Stimulated activated naive CD8-positive, alpha-beta T cell treated with anti-CD3 and anti-CD28 coated beads, Interleukin-15, amount 100 ng/mL, for 72 hours (primary cell): ENCODE data around the gene CERK.
A peak's percentile ranks its signal among the peaks of the same experiment; 100 is the strongest.

Source experiments
- ATAC-seq: fragments of 150-1000 bp; cut with Tn5 transposase; 2 replicates; pipeline ENCODE4 v1.10.0; 2021; ENCODE audit warnings: mild to moderate bottlenecking, moderate library complexity
- DNase-seq, 2 donors: peaks; one replicate each; pipeline ENCODE4 v3.0.0; 2021 to 2022
- H3K27ac Mint-ChIP-seq, 2 donors: one replicate each; pipeline ENCODE4 v1.8.0; 2022; ENCODE audit warnings: mild to moderate bottlenecking in 2 of 2, mixed read lengths in 2 of 2, moderate library complexity in 2 of 2
- H3K27me3 Mint-ChIP-seq: one replicate; pipeline ENCODE4 v1.8.0; 2022; ENCODE audit warnings: mixed read lengths
- H3K4me1 Mint-ChIP-seq: one replicate; pipeline ENCODE4 v1.8.0; 2022; ENCODE audit warnings: mild to moderate bottlenecking, mixed read lengths
- H3K4me3 Mint-ChIP-seq, 2 donors: one replicate each; pipeline ENCODE4 v1.8.0; 2022; ENCODE audit warnings: mild to moderate bottlenecking in 2 of 2, mixed read lengths in 2 of 2, moderate library complexity in 1 of 2
- H3K9me3 Mint-ChIP-seq, 2 donors: one replicate each; pipeline ENCODE4 v1.8.0; 2022; ENCODE audit warnings: mixed read lengths in 2 of 2

Gene CERK

DNA sequence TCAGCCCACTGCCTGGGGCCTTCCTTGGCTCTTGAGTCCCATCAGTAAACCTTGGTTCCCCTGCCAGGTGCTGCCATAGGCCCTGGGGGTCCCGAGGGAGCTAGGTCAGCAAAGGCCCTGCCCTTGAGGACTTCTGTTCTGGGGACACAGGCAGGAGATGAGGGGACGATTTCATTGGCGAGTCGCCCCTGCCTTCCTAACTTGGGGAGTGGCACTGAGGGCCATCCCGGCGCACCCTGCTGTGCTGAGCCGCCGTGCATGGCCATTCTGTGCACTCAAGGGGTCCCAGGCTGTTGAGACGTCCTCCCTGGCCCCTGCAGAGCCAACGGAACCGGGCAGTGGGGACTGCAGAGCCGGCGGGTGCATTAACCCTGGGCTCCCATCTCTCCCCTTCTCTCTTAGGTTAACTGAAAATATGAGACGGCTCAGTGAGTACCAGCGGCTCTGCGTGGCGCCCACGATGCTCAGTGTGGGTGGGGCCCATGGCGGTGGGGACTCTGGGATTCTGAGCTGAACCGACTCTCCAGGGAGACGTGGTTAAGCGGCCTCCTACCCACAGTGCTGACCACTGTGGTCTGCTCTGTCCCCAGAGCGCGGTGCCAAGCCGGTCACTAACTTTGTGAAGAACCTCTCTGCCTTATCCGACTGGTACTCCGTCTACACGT lies 74.5 kb downstream of the CERK start:
- H3K27ac Mint-ChIP-seq, result no peak overlapping the region
- H3K4me1 Mint-ChIP-seq, result peaks cover 22% of the 10 kb centered on the region

DNA sequence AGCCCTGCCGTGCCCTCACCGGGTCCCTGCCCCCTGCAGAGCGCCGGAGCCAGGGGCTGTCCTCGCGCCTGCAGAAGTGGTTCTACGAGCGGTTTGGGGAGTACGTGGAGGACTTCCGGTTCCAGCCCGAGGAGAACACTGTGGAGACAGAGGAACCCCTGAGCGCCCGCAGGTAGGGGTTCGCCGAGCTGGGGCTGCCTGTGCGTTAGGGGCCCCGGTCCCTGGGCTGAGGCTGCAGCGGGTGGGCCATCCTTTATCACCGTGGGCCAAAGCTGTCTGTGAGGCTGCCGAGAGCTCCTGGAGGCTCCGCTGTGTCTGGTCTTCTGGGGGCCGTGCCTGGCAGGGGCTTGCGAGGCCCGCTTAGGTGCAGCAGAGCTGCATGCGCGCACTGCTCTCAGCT lies 75.1 kb downstream of the CERK start:
- ATAC-seq (no peak), DNase-seq (no peak)
- no peaks in the 10 kb centered on the region for H3K9me3 Mint-ChIP-seq
- no peak overlapping the region for H3K4me3 Mint-ChIP-seq
- no peaks in the 10 kb centered on the region for H3K27me3 Mint-ChIP-seq
- H3K27ac Mint-ChIP-seq, result no peak overlapping the region
- H3K4me1 Mint-ChIP-seq, result peaks cover 22% of the 10 kb centered on the region

More for the DNA sequence above, 74.5 kb downstream of the CERK start:
- no peaks in the 10 kb centered on the region for H3K27me3 Mint-ChIP-seq
- DNase-seq, result no peak
- ATAC-seq, result no peak
- H3K4me3 Mint-ChIP-seq, result no peak overlapping the region
- no peaks in the 10 kb centered on the region for H3K9me3 Mint-ChIP-seq

DNA sequence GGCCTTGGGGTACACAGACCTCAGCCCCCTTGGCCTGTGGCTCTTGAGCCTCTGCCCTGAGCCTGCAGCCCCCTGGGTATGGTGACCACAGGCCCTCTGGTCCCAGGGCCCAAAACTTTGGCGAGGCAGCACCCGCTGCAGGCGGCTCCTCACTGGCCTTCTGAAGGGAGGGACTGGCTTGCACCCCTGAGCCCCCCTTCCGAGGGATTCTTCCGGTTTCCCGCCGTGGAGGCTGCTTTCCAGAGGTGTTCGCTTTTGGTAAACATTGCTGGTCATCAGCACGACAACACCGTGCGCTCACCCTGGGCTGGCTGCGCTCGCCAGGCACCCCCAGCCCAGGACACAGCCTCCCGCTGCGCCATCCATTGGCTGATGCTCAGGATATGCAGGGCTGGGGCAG lies 75.8 kb downstream of the CERK start:
- no peak overlapping the region for H3K27ac Mint-ChIP-seq
- H3K4me3 Mint-ChIP-seq, result no peak overlapping the region
- H3K27me3 Mint-ChIP-seq, result no peaks in the 10 kb centered on the region
- DNase-seq (no peak), ATAC-seq (no peak)
- peaks cover 22% of the 10 kb centered on the region for H3K4me1 Mint-ChIP-seq
- H3K9me3 Mint-ChIP-seq, result no peaks in the 10 kb centered on the region

DNA sequence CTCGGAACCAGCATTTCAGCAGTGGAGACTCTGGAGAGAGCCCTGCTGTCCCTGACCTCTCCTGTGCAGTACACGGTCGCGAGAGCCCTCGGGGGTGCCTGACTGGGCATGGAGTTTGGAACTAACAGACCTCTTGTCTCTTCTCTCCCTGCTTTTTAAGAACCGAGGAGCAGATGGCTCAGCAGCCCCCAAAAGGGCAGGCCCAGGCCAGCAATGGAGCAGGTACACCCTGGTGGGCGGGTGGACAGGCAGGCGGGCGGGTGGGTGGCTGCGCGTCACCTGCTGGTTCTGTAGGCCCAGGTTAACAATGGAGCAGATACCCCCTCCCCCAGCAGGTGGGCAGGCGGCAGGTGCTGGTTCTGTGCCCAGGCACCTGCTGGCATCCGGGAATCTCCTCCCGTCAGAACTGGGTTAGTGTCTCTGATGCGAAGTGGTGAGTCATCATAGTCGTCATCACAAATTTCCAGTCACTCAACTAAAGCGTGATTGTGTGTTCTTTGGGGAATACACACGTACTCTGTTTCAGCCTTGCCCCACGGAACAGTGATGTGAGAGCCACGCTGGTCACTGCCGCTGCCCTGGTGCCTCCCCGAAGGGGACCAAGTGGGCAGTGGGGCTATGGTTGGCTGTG lies 76.7 kb downstream of the CERK start:
- no peak for ATAC-seq
- Mint-ChIP-seq H3K27ac (no peak overlapping the region), H3K27me3 (no peaks in the 10 kb centered on the region), H3K4me3 (no peak overlapping the region), H3K9me3 (no peaks in the 10 kb centered on the region), H3K4me1 (peaks cover 22% of the 10 kb centered on the region)
- no peak for DNase-seq

DNA sequence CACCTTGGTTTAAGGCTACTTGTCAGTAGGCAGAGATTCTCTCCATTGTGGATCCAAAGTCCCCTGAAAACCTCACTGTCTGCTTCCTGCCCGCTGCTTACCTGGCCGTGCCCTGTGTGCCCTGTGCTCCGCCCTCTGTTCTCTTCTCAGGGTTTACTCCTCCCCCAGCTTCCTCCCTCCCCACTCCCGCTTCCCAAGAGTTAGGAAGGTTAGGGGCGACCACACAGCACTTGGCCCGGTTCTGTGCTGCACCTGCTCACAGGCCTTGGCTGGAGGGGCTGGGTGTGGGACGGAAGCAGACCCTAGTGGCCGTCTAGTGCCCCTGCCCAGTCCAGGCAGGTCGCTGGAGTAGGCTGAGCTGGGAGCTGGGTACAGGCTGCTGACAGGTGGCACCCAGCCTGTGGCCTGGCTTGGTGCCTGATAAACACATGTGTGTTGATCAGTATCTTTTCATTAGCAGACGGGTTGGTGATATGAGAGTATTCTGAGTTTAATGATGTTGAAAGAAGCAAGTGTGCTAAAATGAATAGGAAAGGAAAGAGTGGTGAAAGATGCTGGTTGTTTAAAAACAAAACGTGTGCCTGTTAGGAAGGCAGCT lies 77.3 kb downstream of the CERK start:
- Mint-ChIP-seq H3K4me3 (no peak overlapping the region), H3K27ac (no peak overlapping the region), H3K4me1 (peaks cover 22% of the 10 kb centered on the region), H3K9me3 (no peaks in the 10 kb centered on the region), H3K27me3 (no peaks in the 10 kb centered on the region)
- no peak for DNase-seq
- no peak for ATAC-seq

DNA sequence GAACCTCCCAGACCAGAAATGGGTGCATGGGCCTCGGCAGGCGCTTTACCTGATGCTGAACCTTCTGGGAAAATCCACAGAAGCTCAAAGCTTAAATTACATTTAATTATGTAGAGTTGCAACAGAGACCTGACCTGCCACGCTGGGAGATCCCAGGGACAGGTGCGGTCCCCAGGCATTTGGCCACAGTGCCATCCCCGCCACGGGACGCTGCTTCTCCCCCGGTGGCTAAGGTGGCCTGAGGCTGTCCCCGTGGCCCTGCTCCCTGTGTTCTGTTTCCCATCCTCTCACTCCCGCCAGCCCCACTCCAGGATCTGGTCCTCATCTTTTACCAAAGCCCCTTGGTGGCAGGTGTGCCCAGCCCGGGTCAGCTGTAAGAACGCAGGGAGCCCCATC lies 78.3 kb downstream of the CERK start:
- Mint-ChIP-seq H3K27me3 (no peaks in the 10 kb centered on the region), H3K4me3 (no peak overlapping the region), H3K9me3 (no peaks in the 10 kb centered on the region), H3K4me1 (peaks cover 25% of the 10 kb centered on the region), H3K27ac (peak overlapping the region in 1 of 2 donors; percentile 42)
- ATAC-seq (no peak), DNase-seq (no peak)

DNA sequence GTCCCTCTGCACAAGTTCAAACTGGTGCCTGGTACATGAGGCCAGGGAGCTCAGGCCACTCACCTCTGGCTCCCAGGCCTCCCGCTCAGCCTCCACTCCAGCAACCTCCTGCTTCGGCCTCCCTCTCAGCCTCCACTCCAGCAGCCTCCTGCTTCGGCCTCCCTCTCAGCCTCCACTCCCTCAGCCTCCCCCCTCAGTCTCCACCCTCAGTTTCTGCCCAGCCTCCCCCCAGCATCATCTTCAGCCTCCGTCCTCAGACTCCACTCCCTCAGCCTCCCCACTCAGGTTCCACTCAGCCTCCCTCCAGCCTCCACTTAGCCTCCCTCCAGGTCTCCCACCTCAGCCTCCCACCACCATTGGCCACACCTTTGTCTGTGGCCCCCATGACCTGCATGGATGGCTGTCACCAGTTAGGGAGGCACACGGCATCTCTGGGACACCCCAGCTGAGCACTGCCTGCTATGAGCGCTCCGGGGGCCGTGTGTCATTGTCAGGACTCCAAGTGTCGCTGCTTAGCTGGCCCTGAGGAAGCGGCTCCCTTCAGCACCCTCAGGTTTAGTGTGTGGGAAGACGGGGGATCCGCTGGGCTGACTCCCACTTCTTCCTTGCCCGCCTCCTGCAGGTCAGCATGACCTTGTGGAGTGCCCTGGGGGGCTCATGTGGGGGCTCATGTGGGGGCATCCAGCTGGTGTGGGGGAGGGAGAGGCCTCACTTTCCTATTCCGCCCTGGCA lies 78.8 kb downstream of the CERK start:
- no peak overlapping the region for H3K4me3 Mint-ChIP-seq
- no peaks in the 10 kb centered on the region for H3K27me3 Mint-ChIP-seq
- peaks cover 31% of the 10 kb centered on the region for H3K4me1 Mint-ChIP-seq
- ATAC-seq, result no peak
- no peaks in the 10 kb centered on the region for H3K9me3 Mint-ChIP-seq
- no peak for DNase-seq
- H3K27ac Mint-ChIP-seq, result peak overlapping the region in 1 of 2 donors; percentile 46

DNA sequence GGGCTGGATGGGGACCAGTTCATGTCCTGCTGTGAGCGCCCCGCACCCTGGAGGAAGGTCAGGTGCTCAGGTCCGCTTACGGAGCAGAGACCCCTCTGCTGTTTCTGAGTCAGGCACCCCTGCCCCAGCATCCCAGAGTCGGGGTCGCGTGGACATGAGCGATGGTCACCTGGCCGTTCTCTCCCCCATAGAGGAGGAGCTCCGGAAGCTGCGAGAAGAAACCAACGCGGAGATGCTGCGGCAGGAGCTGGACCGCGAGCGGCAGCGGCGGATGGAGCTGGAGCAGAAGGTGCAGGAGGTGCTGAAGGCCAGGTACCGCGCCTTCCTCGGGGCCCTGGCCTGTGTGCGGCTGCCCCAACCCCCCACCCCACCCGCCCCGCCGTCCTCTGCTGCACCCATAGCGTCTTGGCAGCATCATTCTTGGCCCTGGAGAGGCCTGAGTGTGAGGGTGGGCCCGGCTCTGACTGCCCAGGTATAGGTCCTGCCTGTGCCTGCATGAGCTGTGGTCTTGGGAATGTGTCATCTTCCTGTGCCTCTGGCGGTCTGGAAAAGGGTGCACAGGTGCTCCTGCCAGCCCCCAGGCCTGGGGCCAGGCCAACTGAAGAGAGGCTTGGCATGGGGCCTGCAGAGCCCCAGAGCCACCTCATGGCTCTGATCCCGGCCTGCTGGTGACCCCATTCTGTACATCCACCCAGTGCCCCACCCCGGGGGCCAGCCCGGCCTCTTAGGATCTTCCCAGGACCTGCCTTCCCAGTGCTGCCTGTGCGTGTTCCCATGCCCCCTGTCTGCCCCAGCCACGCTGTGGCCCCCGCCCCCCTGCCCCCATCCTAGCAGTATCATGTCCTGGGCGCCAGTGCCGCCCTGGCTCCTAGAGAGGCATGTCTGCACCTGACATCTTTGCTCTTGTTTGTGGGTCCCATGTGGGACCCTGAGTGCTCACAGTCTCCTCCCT lies 79.8 kb downstream of the CERK start:
- Mint-ChIP-seq H3K27me3 (no peaks in the 10 kb centered on the region), H3K9me3 (no peaks in the 10 kb centered on the region), H3K4me3 (no peak overlapping the region), H3K4me1 (peaks cover 40% of the 10 kb centered on the region), H3K27ac (peak overlapping the region in 1 of 2 donors; percentile 9)
- ATAC-seq, result no peak
- DNase-seq, result no peak

DNA sequence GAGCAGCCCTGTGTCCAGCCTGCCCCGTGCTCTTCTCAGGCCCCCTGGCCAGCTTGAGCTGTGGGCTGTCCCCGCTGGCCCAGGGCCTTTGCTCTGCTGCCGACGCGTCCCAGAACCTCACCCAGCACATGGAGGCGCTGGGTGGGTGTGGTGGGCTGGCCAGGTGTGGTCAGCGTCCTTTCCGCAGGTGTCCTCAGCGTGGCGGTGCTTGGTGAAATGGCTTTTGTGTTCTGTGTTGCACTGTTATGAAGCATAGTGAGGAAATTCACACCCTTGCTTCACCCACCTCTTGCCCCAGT lies 80.4 kb downstream of the CERK start:
- Mint-ChIP-seq H3K27ac (peak overlapping the region; percentile 59 to 83), H3K27me3 (no peaks in the 10 kb centered on the region), H3K9me3 (no peaks in the 10 kb centered on the region), H3K4me3 (no peak overlapping the region), H3K4me1 (peaks cover 47% of the 10 kb centered on the region)
- DNase-seq (no peak), ATAC-seq (no peak)

DNA sequence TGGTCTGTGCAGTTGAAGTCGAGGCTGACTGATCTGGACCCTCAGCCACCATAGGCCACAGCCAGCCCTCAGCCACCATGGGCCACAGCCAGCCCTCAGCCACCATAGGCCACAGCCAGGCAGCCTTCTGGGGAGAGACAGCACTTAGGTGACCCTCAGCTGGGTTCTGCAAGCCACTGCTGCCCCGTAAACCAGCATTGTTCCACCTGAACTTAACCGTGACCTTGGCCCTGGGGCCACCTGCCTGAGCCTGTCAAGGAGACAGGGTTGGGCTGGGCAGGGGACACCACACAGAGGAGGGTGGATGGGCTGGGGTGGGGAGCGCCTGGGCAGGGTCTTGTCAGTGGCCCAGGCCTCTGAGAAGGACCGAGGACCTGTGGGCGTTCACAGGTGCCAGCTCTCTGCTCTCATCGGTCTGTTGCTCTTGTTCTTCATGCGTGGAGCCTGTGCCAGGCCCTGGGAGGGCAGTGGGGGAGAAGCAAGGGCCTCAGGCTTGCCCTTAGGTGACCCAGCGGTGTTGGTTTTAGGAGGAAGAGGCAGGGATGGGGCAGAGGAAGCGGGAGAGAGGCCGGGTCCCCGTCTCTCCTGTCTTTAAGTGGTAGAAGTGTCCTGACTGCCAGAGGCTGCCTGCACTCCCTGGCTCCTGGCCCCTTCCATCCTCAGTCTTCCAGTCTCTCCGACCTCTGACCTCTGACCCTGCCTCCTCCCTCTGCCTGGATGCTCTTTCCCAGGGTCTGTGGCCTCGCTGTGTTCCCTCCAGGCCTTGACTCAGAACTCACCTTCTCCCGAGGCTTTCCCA lies 81.0 kb downstream of the CERK start:
- Mint-ChIP-seq H3K9me3 (no peaks in the 10 kb centered on the region), H3K4me1 (peaks cover 52% of the 10 kb centered on the region), H3K27ac (peak overlapping the region; percentile 81 to 83), H3K27me3 (no peaks in the 10 kb centered on the region), H3K4me3 (no peak overlapping the region)
- ATAC-seq (no peak), DNase-seq (no peak)

DNA sequence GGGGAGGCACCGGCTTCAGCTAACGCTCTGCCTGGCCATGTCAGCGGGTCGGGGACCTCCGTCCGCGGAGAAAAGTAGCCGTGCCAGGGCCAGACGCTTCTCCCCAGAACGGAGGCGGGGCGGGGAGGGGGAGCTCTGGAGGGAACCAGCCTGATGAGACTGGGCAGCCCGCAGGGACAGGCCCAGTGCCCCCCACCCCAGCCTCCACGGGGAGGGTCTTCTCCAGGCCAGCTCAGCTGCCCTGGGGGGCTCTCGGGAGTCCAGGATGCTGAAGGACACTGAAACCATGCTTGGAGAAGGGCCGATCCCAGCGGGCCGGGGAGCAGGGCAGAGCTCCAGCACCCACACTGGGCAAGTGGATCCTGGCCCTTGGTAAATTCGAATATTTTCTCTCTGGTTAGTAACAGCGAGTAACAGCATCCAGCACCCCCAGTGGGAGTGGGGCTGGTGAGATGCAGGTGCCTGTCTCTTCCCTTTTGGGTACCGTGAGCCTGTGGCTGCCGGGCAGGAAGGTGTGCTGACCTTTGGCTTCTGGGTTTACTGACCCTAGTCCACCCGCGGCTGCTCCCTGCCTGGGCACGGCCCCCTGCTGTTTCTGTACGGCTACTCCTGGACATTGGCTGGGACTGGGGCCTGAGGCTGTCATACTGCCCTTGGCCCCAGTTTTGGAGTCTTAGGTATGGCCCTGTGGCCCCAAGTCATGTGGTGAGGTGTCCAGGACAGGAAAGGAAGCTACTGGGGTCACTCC lies 82.0 kb downstream of the CERK start:
- no peaks in the 10 kb centered on the region for H3K9me3 Mint-ChIP-seq
- peak overlapping the region in 1 of 2 donors; percentile 59 for H3K27ac Mint-ChIP-seq
- DNase-seq (no peak), ATAC-seq (no peak)
- no peaks in the 10 kb centered on the region for H3K27me3 Mint-ChIP-seq
- no peak overlapping the region for H3K4me3 Mint-ChIP-seq
- H3K4me1 Mint-ChIP-seq, result peaks cover 52% of the 10 kb centered on the region

DNA sequence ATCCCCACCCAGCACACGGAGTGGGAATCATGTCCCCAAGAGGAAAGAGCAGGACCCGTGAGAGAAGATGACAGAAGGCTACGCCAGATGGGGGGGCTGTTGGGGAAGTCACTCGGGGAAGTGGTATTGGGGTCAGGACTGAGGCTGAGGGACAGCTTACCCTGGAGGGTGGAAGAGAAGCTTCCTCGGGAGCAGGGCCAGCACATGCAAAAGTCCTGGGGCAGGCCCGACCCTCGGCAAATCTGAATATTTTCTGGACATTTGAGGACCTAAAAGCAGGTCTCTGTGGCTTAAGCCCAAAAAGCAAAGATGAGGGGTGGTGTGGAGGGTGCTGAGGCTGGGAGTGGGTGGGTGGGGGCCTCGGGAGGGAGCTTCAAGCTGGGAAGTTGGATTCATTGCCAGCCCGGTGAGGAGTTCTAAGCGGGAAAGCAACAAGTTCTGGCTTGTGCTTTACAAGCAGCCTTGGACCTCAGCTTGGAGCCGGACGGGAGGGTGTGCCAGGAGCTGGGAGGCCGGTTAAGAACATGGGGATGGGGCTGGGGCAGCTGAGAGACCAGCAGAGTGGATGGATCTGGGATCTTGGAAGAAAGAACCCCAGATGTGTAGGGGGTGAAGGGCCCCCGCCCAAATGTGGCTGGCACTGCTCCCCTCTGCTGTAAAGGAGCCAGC lies 83.0 kb downstream of the CERK start:
- DNase-seq, result no peak
- Mint-ChIP-seq H3K9me3 (no peaks in the 10 kb centered on the region), H3K27ac (peak overlapping the region in 1 of 2 donors; percentile 78), H3K27me3 (no peaks in the 10 kb centered on the region), H3K4me3 (peak overlapping the region in 1 of 2 donors; percentile 32), H3K4me1 (peaks cover 52% of the 10 kb centered on the region)
- no peak for ATAC-seq

DNA sequence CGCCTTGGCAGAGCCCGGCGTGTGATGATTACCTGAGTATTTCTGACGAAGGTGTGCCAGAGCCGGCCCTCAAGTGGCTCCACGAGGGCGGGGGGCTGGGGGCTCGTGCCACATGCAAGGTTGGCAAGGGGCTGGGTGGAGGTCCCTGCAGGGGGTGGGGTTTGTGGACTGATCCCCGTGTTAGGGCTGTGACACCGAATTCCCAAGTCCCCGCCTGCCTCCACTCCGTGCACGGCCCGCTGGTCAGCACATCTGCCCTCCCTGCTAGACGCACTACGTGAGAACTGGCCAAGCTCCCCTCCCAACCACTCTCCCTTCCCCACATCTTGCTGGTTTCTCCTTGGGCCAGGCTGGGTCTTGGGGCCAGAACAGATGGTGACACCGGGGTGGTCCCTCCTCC lies 83.6 kb downstream of the CERK start:
- DNase-seq (no peak), ATAC-seq (no peak)
- H3K4me1 Mint-ChIP-seq, result peaks cover 56% of the 10 kb centered on the region
- H3K9me3 Mint-ChIP-seq, result no peaks in the 10 kb centered on the region
- H3K27me3 Mint-ChIP-seq, result no peaks in the 10 kb centered on the region
- H3K27ac Mint-ChIP-seq, result peak overlapping the region in 1 of 2 donors; percentile 78
- peak overlapping the region in 1 of 2 donors; percentile 32 for H3K4me3 Mint-ChIP-seq
